ENCODE data around the gene MINDY3.
A peak's percentile ranks its signal among the peaks of the same experiment; 100 is the strongest.

Gene MINDY3

DNA sequence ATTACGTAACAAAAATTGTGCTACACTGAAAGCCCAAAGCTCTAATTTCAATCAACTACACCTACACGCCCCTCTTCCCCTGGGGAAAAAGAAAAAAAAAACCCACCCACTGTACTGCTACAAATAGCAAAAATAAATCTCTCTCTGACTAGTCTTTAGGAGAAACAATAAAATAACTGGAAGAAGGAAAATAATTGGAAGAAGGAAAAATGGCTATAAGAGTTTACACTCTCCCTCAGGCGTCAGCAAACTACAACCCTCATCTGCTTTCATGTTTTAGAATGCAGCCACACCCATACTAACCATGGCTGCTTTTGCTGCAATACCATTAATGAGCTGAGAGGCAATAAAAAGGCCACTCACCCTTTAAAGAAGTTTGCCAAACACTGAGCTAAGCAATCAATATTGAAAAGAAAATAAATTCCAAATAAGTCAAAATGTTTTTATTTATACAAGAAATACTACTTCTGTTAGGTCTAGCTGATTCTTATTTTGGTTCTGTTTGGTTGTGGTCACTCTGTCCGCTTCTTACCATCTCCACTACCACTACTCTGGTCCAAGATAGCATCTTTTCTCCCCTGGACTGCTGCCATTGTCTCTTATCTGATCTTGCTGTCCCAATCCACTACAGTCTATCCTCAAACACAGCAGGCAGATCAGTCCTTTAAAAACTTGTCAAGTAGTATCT lies 3.8 kb downstream of the MINDY3 start (continued):
- TF ChIP-seq TSHZ1 (tag by site-specific recombination; IDR thresholded peaks at IDR 0.05; ENCODE audit: borderline replicate concordance) (peak; percentile 18; the same call in 1 of the 2 replicates), ZNF280C (tag by site-specific recombination; IDR thresholded peaks at IDR 0.05) (no peak), ZNF692 (tag by site-specific recombination; IDR thresholded peaks at IDR 0.05) (no peak), ZNF645 (tag by site-specific recombination; IDR thresholded peaks at IDR 0.05) (no peak), OSR2 (tag by site-specific recombination; IDR thresholded peaks at IDR 0.05) (peak; percentile 57; the same call in 1 of the 2 replicates), TCF7L2 (IDR thresholded peaks at IDR 0.05; ENCODE audit: borderline replicate concordance, low read depth, low read length) (peak; percentile 91), ZNF350 (tag by site-specific recombination; IDR thresholded peaks at IDR 0.05) (no peak), ZNF768 (tag by site-specific recombination; IDR thresholded peaks at IDR 0.05) (no peak), GLI2 (tag by site-specific recombination; IDR thresholded peaks at IDR 0.05; ENCODE audit: borderline replicate concordance, low read depth) (peak; percentile 67; the same call in 1 of the 2 replicates), ZFHX2 (tag by site-specific recombination; conservative IDR thresholded peaks at IDR 0.05) (peak; percentile 90), ZSCAN23 (tag by site-specific recombination; IDR thresholded peaks at IDR 0.05) (0 out of 2 replicates have a peak, but pooled peaks have one; percentile 14), OVOL3 (tag by site-specific recombination; IDR thresholded peaks at IDR 0.05) (no peak; the same call in 1 of the 2 replicates), SP7 (tag by site-specific recombination; IDR thresholded peaks at IDR 0.05) (peak; percentile 72), ZNF747 (tag by site-specific recombination; IDR thresholded peaks at IDR 0.05) (no peak), GLIS1 (tag by site-specific recombination; IDR thresholded peaks at IDR 0.05) (peak; percentile 46), ZNF394 (tag by site-specific recombination; IDR thresholded peaks at IDR 0.05; ENCODE audit: borderline replicate concordance) (no peak), ZNF221 (tag by site-specific recombination; IDR thresholded peaks at IDR 0.05; ENCODE audit: borderline replicate concordance) (no peak), ZNF10 (tag by site-specific recombination; IDR thresholded peaks at IDR 0.05) (no peak), ZBTB11 (tag by site-specific recombination; conservative IDR thresholded peaks at IDR 0.05; ENCODE audit: low read depth) (no peak), GLI4 (tag by site-specific recombination; IDR thresholded peaks at IDR 0.05) (no peak), PRDM1 (tag by site-specific recombination; IDR thresholded peaks at IDR 0.05) (peak; percentile 70), KLF16 (tag by site-specific recombination; IDR thresholded peaks at IDR 0.05) (peak; percentile 68; the same call in 1 of the 2 replicates)
- TF ChIP-seq, protein P1, sequence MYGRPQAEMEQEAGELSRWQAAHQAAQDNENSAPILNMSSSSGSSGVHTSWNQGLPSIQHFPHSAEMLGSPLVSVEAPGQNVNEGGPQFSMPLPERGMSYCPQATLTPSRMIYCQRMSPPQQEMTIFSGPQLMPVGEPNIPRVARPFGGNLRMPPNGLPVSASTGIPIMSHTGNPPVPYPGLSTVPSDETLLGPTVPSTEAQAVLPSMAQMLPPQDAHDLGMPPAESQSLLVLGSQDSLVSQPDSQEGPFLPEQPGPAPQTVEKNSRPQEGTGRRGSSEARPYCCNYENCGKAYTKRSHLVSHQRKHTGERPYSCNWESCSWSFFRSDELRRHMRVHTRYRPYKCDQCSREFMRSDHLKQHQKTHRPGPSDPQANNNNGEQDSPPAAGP (tag by site-specific recombination; IDR thresholded peaks at IDR 0.05): peak; percentile 75
- TF ChIP-seq, protein P2, sequence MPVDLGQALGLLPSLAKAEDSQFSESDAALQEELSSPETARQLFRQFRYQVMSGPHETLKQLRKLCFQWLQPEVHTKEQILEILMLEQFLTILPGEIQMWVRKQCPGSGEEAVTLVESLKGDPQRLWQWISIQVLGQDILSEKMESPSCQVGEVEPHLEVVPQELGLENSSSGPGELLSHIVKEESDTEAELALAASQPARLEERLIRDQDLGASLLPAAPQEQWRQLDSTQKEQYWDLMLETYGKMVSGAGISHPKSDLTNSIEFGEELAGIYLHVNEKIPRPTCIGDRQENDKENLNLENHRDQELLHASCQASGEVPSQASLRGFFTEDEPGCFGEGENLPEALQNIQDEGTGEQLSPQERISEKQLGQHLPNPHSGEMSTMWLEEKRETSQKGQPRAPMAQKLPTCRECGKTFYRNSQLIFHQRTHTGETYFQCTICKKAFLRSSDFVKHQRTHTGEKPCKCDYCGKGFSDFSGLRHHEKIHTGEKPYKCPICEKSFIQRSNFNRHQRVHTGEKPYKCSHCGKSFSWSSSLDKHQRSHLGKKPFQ (tag by site-specific recombination; IDR thresholded peaks at IDR 0.05): peak; percentile 51; the same call in 1 of the 2 replicates

All from HEK293 (cell line).